ENCODE data around the gene ST8SIA6.
"Not testable (repeated sequence)": the region's sequence is repeated elsewhere in the genome, so short reads cannot be mapped to it uniquely, and the experiment has no call there.

Gene ST8SIA6

DNA sequence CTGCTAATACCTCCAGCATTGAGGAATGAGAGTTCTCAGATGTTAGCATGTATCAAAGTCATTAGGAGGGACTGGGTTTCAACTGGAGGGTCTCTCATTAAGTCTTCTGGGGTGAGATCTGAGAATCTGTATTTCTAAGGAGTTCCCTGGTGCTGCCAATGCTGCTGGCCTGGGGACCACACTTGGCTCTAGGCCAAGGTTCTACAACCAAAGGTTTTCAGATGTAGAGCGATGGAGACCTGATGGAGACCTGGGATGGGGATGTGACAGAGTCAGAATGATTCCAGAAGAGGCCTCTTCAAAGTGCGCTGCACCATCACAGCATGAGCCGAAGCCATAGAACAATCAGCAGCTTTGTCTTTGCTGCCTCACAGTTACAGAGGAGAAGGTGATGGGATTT is 27.2 kb downstream of the ST8SIA6 start:
- DNase-seq (ENCODE audit: low spot score), result no peak

DNA sequence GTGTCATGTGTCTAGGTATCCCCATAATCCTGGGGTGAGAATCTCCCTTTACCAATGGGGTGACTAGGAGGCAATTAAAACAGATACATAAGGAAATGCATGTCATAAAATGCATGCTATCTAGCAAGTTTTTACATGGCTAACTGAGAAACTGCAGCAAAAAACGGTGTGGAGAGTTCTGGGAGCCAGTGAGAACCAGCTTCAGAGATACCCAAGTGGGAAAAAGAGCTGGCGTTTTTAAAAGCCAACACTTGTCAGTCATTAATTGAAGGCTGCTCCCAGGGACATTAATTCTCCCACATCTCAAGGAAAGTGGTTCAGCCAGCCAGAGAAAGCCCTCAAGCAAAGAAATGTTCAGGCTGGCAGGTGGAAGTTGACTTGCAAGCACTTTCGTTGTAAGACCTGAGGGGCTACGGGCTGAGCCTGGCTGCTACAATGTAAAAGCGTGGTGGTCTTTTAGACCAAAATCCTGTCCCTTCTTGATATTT is 28.1 kb downstream of the ST8SIA6 start:
- no peak for DNase-seq (ENCODE audit: low spot score)

DNA sequence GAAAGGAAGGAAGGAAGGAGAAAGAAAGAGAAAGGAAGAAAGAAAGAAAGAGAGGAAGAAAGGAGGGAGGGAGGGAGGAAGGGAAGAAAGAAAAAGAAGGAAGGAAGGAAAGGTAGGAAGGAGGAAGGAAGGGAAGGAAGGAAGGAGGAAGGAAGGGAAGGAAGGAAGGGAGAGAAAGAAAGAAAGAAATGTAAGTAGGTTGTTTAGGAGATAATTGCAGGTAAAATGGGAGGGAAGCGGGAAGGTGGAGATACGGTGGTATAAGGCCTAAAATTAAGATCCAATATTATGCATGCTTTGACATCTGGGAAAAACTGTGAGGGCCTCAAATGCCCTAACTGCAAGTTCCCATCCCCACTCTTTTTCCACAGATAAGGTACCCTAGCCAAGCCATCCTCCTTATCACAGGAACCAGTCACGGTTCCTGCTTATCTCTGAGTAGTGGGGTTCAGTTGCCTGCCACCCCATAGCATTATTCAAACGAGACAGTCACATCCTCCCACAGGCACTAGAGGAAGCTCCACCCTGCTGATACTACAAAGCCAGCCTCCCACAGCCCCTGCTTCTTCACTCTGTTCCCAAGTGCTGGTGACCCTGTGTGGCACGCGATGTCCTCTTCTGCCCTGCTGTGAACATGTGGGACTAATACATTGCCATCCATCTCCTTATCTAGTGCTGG is 28.7 kb downstream of the ST8SIA6 start:
- DNase-seq (ENCODE audit: low spot score), result no peak

DNA sequence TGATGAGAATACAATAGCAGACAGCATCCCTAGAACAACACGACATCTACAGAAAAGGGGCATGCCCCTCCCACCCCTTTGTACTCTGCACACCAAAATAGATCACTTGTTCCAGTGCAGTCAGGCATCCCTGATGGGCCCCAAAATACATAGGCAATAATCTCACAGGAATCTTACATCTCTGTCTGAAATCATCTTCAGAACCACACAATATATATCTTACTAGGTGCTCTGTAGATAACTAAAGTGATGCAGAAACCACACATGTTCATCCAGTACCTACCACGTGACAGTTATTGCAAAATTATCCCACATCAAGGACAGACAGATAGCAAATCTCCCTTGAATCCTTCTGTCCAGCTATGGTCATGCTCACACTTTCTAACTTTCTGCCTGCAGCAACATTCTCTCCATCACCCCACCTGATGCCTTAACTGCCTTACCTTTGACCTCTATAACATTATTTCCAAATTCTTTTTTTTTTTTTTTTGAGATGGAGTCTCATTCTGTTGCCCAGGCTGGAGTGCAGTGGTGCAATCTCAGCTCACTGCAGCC is 30.7 kb downstream of the ST8SIA6 start:
- no peak for DNase-seq (ENCODE audit: low spot score)

DNA sequence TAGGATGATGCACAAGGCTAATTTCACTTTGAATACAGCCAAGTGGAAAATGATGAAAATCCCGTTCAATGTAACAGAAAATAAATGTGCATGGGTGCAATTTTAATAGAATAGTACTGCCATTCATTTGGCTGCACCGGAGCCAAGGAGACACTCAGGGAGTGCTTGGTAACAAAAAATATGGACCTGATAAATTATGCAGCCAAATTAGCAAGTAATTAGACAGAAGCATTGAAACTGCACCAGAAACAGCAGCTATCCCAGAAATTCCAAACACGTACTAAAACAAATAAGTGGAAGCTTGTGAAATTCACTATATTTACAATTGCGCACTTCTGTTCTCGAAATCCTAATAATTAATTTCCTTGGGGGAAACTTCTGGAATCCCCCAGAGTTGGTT is 31.5 kb downstream of the ST8SIA6 start:
- no peak for DNase-seq (ENCODE audit: low spot score)

DNA sequence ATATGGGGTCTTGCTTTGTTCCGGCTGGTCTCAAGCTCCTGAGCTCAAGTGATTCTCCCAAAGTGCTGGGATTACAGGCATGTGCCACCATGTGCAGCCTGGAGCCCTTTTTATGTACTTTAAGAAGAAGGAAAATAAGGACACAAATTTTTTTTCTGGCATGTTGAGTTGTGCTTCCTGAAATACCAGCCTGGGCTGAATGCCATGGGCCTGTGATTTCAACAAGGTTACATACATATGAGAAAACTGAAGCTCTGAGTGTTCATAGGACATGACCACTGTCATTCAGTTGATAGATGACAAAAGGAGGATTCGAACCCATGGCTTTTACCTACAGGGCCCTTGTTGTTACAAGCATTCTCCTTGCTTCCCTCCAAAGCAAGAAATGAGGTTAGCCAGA is 36.1 kb downstream of the ST8SIA6 start:
- DNase-seq (ENCODE audit: low spot score), result no peak

DNA sequence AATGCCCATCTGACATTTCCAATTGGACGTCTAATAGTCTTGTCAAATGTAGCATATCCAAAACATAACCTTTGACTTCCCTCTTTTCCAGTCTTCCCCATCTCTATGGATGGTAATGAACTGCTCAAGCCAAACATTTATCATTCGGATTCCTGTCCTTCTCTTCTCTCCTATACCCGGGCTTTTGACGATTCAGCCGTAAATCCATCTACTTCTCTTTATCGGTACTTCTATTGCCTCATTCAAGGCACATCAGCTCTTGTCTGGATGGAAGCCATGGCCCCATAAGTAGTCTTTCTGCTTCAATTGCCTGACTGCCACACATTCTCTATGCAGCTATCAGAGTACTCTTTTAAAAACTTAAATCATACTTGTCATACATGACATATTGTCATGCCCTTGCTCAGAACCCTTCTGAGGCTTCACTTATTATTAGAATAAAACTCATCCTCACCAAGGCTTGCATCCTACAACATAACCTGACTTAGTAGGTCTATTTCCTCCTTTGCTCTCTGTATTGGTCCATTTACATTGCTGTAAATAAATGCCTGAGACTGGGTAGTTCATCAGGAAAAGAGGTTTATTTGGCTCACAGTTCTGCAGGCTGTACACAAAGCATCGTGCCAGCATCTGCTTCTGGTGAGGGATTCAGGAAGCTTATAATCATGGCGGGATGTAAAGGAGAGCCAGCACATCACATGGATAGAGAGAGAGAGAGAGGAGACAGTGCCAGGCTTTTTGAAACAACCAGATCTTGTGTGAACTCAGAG is 37.8 kb downstream of the ST8SIA6 start:
- DNase-seq (ENCODE audit: low spot score), result no peak

DNA sequence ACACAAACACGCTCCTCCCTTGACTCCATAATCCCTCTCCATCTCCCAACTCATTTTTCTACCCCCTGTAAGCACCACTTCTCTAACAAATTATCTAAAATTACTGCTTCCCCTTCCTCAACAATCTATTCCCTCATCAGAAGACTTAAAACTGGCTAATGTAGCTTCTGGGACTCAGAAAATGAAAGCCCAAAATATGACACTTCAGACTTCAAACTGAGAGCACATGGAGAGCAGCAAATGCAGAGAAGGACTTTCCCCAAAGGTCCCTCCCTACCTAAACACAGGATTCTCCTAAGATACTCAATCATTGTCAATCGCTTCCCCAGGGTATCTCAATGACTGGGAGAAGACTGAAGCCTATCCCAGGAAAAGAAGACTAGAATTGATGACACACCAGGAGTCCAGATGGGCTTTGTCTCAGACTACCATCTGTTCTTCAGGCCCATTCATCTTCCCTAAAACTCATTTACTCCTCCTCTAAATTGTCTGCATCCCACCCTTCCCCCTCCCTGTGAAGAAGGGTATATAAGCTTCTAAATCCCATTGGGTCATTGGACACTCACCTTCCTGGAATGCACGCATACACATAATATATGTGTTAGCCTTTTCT is 39.2 kb downstream of the ST8SIA6 start:
- no peak for DNase-seq (ENCODE audit: low spot score)

DNA sequence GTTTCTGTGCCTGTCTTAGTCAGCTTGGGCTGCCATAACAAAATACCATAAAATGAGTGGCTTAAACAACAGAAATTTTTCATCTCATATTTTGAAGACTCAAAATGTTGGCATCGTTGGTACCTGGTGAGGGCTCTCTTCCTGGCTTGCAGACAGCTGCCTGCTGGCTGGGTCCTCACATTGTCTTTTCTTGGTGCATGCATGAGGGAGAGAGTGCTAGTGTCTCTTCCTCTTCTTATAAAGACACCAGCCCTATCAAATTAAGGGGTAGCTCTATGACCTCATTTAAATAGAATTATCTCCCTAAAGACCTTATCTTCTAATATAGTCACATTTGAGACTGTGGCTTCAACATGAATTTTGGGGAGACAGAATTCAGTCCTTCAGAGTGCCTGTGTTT is 39.9 kb downstream of the ST8SIA6 start:
- DNase-seq (ENCODE audit: low spot score), result no peak

DNA sequence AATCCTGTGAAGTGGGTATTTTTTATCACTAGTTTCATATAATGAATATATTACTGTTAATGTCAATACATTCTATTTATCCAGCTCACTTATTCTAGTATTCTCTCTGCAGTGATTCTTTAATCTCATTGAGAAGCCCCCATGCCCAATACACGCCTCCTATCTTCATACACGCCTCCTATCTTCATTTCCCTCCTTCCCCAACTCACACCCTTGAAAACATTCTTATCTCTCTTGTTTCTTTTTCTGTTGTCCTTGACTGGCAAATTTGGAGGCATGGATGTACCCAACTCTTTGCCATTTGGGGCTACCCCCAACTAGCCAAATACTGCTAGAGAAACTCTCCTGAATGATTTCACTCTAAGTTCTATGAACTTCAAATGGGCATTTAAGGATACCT is 40.5 kb downstream of the ST8SIA6 start:
- DNase-seq (ENCODE audit: low spot score), result no peak

DNA sequence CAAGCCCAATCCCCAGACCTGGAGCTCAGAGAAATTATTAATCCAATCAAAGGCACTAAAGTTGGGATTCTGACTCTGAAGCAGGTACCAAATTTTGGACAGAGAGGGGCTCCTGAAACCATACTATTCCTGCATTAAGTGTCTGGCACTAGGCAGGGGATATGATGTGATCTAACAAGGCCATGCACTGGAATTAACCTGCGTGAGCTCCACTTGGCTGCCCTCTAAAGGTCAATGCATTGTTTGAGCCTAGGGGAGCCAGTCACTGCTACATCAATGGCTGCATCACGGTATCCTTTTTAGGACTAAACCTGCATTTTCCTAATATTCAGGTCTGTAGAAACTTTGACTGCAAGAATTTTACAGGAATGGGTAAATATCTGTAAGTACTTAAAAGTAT is 42.1 kb downstream of the ST8SIA6 start:
- DNase-seq (ENCODE audit: low spot score), result no peak

DNA sequence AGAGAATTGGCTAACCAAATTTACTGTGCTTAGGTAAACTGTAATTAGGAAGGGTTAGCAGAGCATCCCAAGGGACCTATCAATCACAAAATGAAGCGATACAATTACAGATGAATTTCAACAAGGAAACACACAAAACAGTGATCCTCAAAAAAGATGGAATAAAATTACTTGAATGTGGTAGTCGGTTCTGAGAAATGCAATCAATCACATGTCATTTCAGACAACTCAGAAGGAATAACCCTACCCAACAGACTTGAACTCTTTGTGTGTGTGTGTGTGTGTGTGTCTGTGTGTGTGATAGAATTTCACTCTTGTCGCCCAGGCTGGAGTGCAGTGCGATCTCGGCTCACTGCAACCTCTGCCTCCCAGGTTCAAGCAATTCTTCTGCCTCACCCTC is 43.5 kb downstream of the ST8SIA6 start:
- DNase-seq (ENCODE audit: low spot score), result no peak

DNA sequence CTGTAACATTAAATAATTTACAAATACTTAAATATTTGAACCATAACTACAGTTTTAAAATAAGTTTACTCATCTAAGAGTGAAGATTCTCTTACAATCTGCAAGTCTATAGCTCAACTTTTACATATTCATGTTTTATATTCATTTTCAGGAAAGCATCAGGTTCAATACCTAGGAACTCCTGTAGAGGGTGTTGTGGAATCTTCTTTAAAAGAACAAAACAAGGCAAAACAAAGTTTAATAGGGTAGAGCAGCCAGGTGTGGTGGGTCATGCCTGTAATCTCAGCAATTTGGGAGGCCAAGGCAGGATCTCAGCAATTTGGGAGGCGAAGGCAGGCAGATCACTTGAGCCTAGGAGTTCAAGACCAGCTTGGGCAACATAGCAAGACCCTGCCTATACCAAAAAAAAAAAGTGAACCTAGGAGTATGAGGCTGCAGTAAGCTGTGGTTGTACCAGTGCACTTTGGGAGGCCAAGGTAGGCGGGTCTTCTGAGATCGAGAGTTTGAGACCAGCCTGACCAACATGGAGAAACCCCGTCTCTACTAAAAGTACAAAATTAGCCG is 45.1 kb downstream of the ST8SIA6 start:
- DNase-seq (ENCODE audit: low spot score), result no peak

DNA sequence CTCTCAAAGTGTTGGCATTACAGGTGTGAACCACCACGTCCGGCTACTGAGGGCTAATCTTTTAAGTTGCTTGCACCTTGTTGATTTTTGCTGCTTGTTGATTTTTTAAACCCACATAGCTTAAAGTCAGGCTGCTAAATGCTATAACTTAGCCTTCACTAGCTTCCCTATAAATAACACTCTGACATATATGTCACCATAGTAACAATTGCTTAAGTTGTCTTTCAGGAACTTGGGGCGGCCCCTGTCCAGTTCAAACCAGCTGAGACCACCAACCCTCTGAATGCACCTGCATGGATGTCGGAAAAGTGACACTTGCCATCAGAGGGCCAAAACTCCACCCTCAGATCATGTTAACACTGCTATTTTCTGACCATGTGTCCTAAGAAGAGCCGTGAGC is 47.3 kb downstream of the ST8SIA6 start:
- no peak for DNase-seq (ENCODE audit: low spot score)

DNA sequence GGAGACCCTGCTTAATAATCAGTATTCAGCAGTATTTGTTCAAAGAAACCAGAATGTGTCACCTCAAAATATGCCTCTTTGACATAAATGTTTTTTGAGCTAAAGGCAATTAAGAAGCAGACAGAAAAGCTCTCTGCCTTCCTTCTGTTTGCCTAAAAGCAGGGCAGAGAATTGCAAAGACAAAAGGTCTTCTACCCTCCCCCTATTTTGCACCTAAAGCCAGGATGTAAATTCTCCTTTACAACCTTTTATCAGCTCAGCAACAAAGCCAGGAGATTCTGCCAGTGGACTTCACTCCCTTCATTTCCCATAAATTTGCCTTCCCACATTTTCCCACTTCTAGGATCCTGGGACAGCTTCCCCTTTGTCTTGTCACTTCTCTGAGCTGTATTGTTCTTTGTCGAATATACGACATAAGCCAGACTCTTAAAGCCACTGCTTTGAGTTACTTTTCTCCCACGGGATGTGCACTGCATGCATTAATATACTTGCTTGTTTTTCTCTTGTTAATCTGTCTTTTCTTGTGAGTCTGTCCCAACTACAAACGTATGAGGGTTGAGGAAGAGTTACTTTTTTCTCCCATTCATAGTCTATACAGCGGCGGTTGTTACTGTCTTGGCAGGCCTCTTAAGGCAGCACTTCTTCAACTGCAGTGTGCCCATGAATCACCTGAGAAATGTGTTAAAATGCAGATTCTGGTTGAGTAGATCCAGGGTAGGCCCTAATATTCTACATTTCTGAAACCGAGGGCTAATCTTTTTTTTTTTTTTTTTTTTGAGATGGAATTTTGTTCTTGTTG is 48.2 kb downstream of the ST8SIA6 start:
- DNase-seq (ENCODE audit: low spot score), result no peak

DNA sequence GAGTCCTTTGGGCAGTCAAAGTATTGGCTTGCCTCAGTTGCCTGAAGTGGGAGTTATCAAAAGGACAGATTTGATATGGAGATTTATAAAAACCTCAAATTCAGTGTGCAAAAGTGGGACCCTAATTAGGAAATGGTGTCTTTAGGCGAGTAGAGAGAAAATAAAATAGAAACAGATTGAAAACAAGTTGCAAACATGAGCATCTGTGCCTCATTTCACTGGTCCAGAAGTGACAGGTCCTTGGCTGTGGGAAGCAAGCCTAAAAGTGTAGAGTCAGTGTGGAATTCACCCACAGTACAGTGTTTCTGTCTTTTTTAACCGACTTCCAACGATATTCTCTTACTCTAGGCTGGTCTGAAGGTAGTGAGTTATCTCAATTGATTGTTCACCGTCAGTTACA is 51.2 kb downstream of the ST8SIA6 start:
- DNase-seq (ENCODE audit: low spot score), result no peak

DNA sequence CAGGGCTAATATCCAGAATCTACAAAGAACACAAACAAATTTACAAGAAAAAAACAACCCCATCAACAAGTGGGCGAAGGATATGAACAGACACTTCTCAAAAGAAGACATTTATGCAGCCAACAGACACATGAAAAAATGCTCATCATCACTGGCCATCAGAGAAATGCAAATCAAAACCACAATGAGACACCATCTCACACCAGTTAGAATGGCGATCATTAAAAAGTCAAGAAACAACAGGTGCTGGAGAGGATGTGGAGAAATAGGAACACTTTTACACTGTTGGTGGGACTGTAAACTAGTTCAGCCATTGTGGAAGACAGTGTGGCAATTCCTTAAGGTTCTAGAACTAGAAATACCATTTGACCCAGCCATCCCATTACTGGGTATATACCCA is 52.4 kb downstream of the ST8SIA6 start:
- not testable (repeated sequence) for DNase-seq (ENCODE audit: low spot score)

DNA sequence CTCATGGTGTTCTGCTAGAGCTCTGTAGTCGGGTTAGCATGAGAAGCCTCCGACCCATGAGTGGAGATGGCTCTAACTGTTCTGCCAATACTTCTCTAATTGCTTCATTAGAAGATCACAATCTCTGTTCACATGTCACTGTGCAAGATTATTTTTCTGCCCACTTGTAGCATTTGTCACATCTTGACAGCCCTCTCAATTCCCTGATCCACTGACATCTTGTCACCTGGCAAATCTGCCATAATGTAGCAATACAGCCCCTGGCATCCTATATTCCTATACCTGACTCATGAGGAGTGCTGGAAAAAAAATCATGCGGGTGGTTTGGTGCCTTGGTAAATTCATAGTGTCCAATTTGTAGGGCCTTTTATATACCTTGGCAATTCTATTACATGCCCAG is 58.4 kb downstream of the ST8SIA6 start:
- DNase-seq (ENCODE audit: low spot score), result no peak

DNA sequence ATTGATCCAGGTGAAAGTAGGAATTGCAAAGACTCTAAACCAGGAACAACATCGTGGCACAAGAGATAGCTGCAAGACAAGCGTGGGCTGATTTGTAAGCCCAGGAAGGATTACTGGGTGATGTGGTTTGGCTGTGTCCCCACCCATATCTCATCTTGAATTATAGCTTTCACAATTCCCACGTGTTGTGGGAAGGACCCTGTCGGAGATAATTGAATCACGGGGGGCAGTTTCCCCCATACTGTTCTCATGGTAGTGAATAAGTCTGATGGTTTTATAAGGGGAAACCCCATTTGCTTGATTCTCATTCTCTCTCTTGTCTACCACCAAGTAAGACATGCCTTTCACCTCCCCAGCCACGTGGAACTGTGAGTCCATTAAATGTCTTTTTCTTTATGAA is 59.5 kb downstream of the ST8SIA6 start:
- DNase-seq (ENCODE audit: low spot score), result no peak

DNA sequence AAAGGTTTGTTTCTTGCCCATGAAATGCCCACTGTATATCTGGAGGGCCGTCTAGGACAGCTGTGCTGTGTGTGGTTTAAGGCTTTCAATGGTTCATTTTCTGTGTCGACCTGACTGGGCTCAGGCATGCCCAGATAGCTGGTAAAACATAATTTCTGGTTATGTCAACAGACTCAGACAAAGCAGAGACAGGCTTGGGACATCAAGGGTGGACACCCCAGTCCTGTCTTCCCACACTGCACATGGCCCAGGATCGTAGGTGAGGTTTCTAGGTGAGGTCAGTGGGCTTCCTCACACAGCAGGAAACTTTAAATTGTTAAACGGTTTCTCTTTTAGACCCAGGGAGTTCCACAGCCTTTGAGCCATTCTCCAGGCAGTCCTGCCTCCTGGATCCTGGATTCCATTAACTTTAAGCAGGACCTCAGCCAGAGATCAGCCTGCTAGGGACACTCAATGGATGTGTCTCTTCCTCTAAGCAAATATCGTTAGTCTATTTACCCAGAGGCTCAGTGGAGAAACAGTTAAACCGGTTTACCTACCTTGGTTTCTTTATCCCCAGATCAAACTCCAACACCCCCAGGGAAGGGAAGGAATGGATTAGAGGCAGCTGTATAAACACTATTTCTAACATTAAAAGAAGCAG is 66.4 kb downstream of the ST8SIA6 start:
- DNase-seq (ENCODE audit: low spot score), result no peak

DNA sequence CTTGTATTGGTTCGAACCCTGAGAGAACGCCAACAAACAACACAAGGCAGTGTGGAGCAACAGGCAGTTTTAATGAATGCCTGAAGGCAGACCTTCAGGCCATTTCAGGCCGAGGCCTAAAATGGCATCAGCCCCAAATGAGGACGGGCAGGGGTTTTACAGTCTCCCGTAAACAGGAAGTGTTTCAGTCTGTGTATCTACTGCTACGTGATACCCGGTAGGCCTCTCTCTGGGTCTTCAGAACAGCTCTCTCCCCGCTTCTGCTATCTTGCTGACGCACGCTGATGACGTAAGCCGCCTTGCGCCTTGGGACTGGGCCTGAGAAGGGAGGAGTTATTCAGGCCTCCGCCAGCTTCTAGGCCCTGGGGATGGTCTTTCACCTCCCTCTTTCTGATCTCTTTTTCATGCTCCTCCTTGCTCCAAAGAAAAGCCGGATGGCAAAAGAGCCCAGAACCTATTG is 67.7 kb downstream of the ST8SIA6 start:
- no peak for DNase-seq (ENCODE audit: low spot score)

All from left forelimb (tissue), 1 donor.